HG03196 (cell line): ENCODE measurements around the gene ANGPTL2.
"Not testable (repeated sequence)": the region's sequence is repeated elsewhere in the genome, so short reads cannot be mapped to it uniquely, and the experiment has no call there.

ENCODE experiments used
- ATAC-seq: cut with Tn5 transposase; IDR thresholded peaks from one replicate; pipeline ENCODE4 v1.9.1; 2021; ENCODE audit not compliant: unreplicated experiment

The ANGPTL2 gene

DNA sequence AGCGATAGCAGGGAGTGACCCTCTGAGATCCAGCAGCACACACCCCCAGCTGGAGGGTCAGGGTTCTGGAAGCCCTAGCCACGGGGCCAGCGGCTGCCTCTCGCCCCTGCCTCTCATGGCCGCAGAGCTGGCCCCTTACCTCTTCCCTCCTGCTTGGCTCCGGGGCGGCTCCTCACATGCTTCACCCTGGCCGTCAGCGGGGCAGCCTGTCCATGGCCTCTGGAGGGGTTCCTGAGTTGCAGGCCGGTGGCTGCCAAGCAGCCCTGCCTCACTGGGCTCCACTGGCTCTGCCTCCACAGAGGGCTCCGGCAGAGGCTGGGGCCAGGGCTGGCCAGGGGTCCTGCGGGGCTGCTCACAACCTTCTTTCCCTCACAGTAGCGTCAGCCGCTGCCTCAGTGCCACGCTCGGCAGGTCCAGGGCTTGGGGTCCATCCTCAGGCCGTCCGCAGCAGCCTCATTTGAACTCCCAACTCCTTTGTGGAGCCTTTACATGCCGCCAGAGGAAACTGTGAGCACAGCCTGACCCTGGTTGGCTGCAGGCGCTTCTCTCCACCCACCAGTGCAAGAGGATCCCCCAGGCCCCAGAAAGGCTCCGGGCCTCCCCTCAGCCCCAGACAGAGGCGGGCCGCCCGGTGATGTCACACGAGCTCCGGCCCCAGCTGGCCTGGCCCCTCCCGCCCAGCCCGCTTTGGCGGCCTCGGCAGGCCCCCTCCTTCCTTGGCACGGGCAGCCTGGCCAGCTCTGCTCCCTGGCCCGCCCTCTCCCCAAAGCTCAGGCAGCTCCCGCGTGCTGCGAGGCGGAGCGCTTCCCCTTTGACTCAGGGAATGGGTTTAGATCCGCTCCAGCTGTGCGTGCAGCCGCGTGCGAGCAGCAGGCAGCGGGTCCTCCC is at the start of gene ANGPTL2:
Gene ANGPTL2, minus strand, starts transcription at position 460 of the 888 bp plus-strand sequence. CDS start 13,904 bp downstream, outside the sequence.
- ATAC-seq: no peak

- ATAC-seq: not testable (repeated sequence)
These were observed 48.9 kb upstream of the ANGPTL2 start for GRCh38 chr9:127171348-127171747.

GRCh38 chr9:127170652-127171051 is 48.2 kb upstream of the ANGPTL2 start:
- ATAC-seq: no peak

- ATAC-seq: no peak
These were observed 47.7 kb upstream of the ANGPTL2 start for GRCh38 chr9:127170103-127170502.

DNA sequence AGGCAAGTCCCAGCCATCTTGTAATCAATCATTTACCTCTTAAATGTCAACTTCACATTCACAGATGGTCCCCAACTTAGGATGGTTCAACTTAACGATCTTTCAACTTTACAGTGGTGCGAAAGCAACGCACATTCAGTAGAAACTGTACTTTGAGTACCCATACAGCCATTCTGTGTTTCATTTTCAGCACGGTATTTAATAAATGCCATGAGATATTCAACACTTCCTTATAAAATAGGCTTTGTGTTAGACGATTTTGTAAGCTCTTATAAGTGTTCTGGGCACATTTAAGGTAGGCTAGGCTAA is 47.1 kb upstream of the ANGPTL2 start:
- no peak for ATAC-seq

DNA sequence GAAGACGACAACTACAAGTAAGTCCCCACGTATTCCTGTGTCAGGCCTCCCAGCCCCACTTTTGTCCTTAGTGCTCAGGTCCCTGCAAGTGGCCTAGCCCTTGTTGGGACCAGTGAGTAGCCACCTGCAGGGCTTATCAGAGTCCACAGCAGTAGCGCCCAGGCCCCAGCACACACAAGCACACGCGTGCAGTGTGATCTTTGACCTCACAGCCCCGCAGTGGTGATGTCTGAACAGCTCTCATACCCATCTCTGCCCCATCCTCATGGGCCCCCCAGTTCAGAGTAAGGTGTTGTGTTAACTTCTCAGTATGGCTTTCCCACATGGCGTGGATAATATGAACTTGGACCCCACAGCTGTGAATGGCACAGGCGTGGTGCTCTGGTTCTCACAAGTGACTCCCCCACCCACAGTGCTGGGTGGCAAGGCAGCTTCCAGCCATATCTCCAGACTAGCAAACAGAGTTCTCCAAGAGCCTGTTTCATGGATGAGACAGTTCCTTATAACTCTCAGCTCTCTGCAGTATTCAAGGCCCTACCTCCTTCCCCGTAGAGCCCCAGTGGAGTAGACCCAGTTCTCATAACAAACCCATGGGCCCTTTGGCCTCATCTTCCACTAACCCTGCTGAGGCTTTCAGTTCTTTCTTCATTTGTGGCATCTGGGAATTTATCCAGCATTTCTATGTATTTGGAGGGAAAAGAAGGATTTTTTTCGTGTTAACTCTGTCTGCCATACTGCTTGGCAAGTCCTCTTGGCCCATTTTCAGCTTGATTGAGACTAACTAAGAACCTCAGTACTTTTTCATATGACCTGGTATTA is 46.5 kb upstream of the ANGPTL2 start:
- ATAC-seq: no peak

DNA sequence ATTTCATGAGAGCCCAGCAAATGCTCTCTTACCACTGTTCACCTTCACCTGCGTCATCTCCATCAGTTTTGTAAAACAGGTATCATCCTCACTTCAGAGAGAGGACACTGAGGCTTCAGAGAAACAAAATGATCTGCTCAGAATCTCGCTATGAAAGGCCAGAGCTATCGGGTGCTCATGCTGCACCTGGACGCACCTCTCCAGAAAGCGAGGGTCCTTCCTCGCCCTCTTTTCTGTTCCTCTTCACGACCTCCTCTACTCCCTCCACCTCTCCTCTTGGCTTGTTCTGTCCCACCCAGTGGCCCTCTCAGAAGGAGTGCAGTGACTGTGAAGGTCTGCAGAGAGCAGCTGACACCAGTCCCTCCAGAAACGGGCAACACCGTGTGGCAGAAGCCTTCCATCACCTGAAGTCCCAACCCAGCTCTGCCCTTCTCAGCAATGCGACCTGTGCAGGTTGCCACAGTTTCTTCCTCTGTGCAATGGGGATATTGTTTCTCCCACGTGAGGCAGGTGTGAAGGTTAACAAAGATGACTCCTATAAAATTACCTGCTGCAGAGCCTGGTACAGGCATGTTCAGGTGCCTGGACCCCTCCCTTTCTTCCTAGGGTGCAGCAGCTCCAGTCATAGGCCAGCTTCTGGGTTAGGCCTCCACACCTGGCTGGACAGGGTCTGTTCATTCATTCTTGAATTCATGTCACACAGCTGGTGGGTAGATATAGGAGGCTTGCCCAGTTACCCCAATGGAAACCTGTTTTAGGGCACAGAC is 45.3 kb upstream of the ANGPTL2 start:
- ATAC-seq: no peak

DNA sequence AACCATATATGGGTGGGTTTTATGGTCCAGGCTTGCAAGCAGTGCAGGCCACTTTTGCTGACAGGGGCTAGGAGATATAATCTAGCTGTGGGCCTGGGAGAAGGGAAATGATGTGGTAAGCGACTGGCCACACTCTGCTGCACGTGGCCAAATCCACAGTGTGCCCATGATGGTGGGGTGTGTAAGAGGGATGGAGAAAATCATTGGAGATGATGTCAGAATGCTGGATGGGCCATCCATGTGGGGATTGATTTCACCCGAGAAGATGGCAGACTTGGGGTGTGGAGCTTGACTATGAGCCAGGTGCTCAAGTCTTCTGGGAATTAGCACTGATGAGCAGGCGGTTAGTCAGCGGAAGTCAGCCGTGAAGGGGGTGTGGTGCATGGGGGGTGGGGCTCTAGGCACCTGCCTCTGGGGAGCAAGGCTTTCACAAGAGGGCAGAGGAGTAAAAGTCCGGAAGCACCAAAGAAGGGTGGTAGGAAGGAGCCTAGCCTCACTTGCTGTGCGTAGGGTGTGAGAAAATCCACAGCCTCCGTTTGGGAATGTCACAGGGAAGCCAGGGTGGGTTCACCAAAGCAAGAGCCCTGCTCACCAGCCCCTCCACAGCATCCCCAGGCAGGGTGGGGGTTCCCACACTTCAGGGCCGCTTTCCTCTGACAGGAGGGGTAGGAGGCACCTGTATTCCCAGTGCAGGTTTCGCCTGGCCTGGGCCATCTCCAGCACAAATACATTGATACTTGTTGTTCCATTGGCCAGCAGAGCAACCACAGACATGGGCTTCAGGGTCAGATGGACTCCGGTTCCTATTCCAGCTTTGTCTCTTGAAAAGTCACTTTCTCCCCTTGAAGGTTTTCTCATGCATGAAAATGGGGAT is 44.5 kb upstream of the ANGPTL2 start:
- ATAC-seq: peak; percentile 53

- ATAC-seq: no peak
These were observed 43.7 kb upstream of the ANGPTL2 start for GRCh38 chr9:127166111-127166510.

DNA sequence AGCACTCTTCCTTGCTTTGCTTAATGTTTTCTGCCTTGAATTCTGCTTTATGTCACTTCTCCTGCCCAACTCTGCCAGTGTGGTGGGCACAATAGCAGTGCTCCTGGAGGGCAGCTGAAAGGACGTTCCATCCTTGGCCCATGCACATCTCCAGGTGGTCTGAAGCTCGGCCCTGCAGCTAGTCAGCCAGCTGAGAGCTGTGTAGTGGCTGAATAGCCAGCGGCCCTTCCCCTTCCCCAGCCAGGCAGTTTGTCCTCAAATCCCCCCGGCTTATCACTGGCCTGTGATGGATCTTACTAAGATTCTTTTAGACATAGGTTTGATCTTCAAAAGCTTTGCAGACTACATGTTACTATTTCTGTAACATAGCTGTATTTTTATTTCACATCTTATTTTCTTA is 42.7 kb upstream of the ANGPTL2 start:
- ATAC-seq: no peak

DNA sequence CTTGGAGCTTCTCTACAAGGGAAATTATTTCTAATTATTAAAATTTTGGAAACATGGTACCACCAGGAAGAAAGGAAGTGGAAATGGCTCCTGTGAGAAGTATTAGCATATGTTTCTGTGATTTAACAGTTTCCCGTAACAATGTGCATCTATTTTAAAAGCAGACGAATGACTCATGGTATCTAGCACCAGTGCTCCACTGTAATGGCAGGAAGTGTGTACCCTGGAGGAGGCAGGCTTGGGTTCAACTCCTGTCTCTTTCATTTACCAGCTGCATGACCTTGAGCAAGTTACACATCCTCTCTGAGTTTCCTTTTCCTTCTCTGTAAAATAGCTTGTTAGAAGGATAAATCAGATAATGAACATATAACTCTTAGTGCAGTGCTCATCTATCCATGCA is 41.0 kb upstream of the ANGPTL2 start:
- no peak for ATAC-seq

GRCh38 chr9:127162864-127163365 is 40.5 kb upstream of the ANGPTL2 start:
- ATAC-seq: no peak

GRCh38 chr9:127162046-127162863 is 39.8 kb upstream of the ANGPTL2 start:
- ATAC-seq: no peak

GRCh38 chr9:127161081-127161624 is 38.7 kb upstream of the ANGPTL2 start:
- no peak for ATAC-seq

- no peak for ATAC-seq
These were observed 37.6 kb upstream of the ANGPTL2 start for GRCh38 chr9:127159949-127160610.

- no peak for ATAC-seq
These were observed 36.9 kb upstream of the ANGPTL2 start for GRCh38 chr9:127159325-127159801.

GRCh38 chr9:127158786-127159324 is 36.4 kb upstream of the ANGPTL2 start:
- ATAC-seq: no peak

GRCh38 chr9:127155314-127155960 is 33.0 kb upstream of the ANGPTL2 start:
- ATAC-seq: no peak
